NT2/D1 (cell line): Measurements from ENCODE around the gene DYNC1LI2.

Experiments
- SUZ12 ChIP-seq: IDR thresholded peaks from 2 replicates; pipeline ENCODE4 v1.6.1; 2011; ENCODE audit not compliant: insufficient read length, insufficient read depth; ENCODE audit errors: extremely low read depth
- YY1 ChIP-seq: IDR thresholded peaks from 2 replicates; pipeline ENCODE4 v1.6.1; 2011; ENCODE audit not compliant: insufficient read length, insufficient read depth
- ZNF274 ChIP-seq: IDR thresholded peaks from 2 replicates; pipeline ENCODE4 v1.6.1; 2011; ENCODE audit warnings: mild to moderate bottlenecking, low read depth, low read length

DNA sequence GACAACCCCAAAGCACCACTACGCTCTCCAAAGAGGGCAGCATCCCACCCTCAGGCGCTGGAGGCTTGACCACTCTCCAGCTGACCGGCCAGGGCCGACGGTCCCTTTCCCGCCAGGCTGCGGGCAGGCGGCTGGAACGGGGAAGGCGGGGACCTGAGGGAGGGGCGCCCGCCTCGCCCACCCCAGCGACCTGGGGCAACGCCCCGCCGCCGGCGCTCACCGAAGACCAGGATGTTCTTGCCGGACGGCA, 431 bp downstream of the DYNC1LI2 start:
- no peak for TF ChIP-seq SUZ12
- TF ChIP-seq ZNF274: no peak
- no peak for TF ChIP-seq YY1
